ENCODE measurements around the gene TPRN.

TPRN gene

DNA sequence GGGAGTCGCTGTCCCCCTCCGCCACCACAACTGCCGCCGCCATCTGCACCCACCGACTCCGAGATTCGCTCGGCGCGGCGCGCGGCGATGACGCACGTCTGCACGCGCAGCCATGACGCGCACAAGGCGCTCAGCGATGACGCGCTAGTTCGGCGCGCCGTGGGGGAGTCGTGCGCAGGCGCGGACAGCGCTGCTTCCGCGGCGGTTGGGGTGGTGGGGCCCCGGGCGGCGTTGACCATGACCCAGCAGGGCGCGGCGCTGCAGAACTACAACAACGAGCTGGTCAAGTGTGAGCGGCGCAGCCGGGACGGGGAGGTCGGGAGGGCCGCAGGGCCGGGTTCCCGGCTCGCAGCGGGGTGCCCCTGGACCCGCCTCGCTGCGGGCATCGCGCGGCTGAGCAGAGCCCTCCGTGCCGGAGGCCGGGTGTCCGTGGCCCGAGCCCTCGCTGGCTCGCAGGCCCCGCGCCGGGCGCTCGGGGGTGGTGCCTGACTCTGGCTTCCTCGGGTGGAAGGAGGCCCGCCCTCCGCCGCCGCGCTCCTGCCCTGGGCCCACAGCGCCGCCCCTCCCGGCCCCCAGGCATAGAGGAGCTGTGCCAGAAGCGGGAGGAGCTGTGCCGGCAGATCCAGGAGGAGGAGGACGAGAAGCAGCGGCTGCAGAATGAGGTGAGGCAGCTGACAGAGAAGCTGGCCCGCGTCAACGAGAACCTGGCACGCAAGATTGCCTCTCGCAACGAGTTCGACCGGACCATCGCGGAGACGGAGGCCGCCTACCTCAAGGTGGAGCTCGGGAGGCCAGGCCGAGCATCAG is 11.8 kb downstream of the TPRN start, which contains the start of the genes ANAPC2 and SSNA1:
ANAPC2 (minus strand) TSS at position 71 of the 807 bp plus-strand sequence; CDS start at position 43, 28 bp downstream.
SSNA1 (plus strand) TSS at position 187 of the 807 bp plus-strand sequence; CDS start at position 238, 51 bp downstream.
- peak; percentile 56 to 89 for DNase-seq

GRCh38 chr9:137188086-137188489 is 12.5 kb downstream of the TPRN start:
- DNase-seq, result no peak

- no peak for DNase-seq
These were observed 13.2 kb downstream of the TPRN start for GRCh38 chr9:137187386-137187785.

DNA sequence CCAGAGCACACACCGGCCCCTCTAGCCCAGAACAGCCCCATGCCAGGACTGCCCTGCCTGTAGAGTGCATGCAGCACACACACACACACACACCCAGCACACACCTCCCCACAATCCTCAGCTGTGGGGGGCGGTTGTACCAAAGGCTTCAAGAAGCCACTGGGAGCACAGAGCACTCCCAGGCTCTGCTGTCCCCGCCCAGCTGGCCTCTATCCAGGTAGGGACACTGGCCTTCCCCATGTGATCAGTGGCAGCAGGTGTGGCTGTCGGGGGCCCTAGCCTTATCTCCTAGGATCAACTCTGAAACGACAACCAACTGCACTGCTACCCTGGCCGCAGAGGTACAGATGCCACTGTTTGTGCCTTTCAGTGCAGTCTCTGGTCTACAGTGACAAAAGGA is 14.2 kb downstream of the TPRN start:
- no peak for DNase-seq

GRCh38 chr9:137185921-137186320 is 14.6 kb downstream of the TPRN start:
- no peak for DNase-seq

DNA sequence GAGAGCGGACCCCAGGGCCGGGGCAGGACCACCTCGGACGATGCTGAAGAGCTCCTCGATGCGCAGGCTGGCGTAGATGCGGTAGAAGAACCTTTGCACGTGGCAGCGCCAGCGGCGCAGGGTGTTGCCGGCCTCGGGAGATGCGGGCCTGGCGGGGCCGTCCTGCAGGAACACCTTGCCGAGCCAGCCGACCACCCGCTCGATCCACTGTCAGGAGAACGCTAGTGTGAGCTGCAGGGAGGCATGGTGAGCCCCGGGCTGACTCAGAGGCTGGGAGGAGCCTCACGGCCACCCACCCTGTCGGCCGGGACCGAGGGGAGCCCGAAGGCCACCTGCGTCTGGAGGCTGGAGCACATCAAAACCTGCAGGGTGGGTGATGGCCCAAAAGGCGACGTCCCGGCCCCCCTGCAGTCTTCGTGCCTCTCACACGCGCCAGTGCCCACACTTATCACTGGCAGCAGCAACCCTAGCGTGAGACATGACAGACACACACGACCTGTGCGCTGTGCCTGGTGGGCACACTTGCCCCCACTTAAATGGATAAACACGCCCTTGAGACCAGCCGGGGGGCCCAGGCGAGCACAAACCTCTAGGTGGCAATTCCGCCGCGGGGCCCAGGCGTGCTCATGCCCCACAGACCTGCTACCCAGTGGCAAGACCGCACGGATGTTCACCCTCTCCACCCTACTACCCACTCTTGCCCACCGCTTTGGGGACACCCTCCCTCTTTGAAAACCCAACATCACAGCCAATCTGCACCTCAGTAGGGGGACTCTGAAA is 15.5 kb downstream of the TPRN start:
- DNase-seq, result no peak

- DNase-seq, result no peak
These were observed 16.5 kb downstream of the TPRN start for GRCh38 chr9:137183980-137184595.

DNA sequence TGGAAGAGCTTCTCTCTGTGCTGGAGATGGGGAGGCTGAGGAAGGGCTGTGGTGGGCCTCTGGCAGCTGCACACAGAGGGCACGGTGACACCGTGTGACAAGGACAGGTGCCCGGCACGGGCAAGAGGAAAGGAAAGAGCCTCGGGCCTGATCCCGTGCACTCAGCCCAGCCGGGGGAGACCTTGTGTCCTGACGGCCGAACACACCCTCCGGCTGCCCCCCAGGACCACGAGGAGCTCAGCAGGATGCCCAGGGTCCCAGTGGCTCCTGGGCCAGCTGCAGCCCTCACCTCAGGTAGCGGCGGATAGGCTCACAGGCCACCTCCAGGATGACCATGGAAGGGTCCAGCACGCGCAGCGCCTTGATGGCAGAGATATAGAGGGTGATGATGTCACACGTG is 17.7 kb downstream of the TPRN start:
- DNase-seq, result no peak

GRCh38 chr9:137181680-137182079 is 18.9 kb downstream of the TPRN start:
- DNase-seq, result no peak

- no peak for DNase-seq
These were observed 20.1 kb downstream of the TPRN start for GRCh38 chr9:137180491-137180890.

DNA sequence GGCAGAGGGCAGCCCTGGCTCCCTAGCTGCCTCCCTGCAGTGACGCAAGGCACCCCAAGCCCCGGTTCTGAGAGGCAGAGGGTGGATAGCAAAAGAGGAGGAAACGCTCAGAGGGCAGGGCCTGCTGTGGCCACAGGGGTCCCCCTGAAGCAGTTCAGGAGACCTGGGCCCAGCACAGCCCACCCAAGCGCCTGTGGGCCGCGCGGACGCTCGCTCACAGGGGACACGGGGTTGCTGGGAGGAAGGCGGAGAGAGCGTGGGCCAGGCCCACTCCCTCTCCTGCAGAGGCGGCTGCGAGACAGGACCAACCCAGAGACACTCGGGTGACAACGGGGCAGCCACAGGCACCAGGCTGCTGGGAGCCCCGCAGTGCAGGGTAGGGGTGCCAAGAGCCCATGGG is 20.8 kb downstream of the TPRN start:
- DNase-seq, result no peak

GRCh38 chr9:137178939-137179630 is 21.5 kb downstream of the TPRN start:
- no peak for DNase-seq

DNA sequence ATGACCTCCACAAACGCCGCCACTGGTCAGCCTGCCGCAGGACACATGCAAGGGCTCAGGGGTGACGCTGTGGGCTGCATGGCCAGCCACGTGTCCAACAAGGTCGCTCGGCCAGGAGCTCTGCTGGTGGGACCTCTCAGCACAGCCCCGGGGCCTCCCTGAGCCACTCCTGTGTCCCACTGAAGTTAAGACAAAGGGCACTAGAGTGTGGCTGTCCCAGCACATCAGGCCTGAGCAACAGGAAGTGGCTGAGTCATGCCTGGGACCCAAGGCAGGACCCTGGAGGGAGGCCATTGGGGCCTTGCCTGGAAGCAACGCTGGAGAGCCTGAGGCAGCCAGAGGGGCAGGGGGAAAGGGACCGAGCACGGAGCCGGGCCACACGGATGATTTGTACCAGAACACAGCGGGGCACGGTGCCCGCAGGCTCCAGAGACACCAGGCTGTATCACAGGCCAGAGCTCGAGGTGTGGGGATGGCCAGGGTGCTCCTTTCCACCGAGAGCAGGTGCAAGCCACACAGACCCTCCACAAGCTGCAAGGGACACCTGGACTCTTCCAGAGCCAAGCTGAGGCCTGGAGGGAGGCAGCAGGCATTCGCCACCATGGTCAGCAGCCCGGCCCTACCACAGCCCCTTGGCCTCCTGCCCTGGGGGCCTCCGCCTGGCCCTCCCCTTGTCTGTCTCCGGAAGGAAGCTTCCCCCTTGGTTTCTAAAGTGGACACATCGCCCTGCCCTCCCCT is 22.2 kb downstream of the TPRN start:
- no peak for DNase-seq

DNA sequence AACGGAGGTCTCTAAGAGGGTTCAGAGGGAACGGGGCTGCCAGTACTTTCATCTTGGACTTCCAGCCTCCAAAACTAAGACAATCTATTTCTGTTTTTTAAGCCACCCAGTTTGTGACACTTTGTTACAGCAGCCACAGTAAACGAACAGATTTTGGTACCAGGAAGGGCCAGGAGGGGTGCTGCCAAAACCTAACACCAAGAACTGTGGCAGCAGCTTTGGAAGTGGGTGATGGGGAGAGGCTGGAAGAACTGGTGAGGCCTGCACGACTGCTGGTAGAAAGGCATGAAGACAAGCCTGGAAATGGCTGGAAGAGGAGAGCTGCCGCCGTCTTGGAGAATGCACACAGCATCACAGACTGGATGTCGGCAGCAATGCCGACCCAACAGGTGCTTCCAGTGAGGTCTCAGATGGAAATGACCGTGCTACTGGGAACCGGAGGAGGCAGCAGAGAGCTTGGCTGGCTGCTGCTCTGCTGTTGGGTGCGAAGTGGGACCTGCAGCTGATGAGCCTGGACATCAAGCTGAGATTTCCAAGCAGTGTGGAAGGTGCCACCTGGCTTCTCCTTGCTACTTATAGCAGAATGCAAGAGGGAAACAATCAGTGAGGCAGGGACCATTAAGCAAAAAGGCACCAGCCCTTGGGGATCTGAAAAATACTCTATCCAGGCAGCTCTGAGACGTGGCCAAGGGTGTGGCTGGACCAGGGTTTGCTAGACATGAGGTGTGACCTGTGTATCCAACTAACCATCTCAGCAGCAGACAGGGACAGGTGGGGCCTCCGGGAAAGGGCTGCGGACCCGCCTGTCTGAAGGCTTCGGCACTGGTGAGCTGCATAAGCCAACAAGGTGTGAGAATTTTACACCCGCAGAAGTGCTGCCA is 24.0 kb downstream of the TPRN start:
- DNase-seq, result peak in 1 of 2 experiments; percentile 69

- DNase-seq, result no peak
These were observed 25.1 kb downstream of the TPRN start for GRCh38 chr9:137175345-137175961.

- no peak for DNase-seq
These were observed 25.7 kb downstream of the TPRN start for GRCh38 chr9:137174722-137175293.

- no peak for DNase-seq
These were observed 26.5 kb downstream of the TPRN start for GRCh38 chr9:137173796-137174664.

- DNase-seq, result peak in 1 of 2 experiments; percentile 49
These were observed 27.4 kb downstream of the TPRN start for GRCh38 chr9:137172901-137173795.
